H9 (cell line): Measurements from ENCODE around the gene S1PR2. TPM values are rescaled to one million over a fixed set of nuclear protein-coding genes. Genes with fewer than 3 reads are reported as not detected.

Experiments used
- DNase-seq: peaks from one replicate; pipeline ENCODE4 v3.0.0-alpha.2; 2017
- H2AFZ ChIP-seq: one replicate; pipeline ENCODE4 v1.6.1; 2013; ENCODE audit warnings: mild to moderate bottlenecking, low read length, control low read depth, moderate library complexity
- H2AK5ac ChIP-seq: 2 replicates; pipeline ENCODE4 v1.6.1; 2013; ENCODE audit warnings: low read length, control low read depth, mixed read lengths; ENCODE audit not compliant: insufficient read length
- H2BK120ac ChIP-seq: one replicate; pipeline ENCODE4 v1.6.1; 2013; ENCODE audit warnings: low read depth, mild to moderate bottlenecking, low read length, control low read depth, inconsistent platforms; ENCODE audit not compliant: poor library complexity, severe bottlenecking
- H2BK12ac ChIP-seq: 2 replicates; pipeline ENCODE4 v1.6.1; 2013; ENCODE audit warnings: low read length, control low read depth, mixed read lengths, low read depth; ENCODE audit not compliant: insufficient read length
- H2BK15ac ChIP-seq: 2 replicates; pipeline ENCODE4 v1.6.1; 2013; ENCODE audit warnings: low read depth, low read length, control low read depth
- H2BK20ac ChIP-seq: one replicate; pipeline ENCODE4 v1.6.1; 2013; ENCODE audit warnings: low read depth, mild to moderate bottlenecking, low read length, control low read depth, inconsistent platforms; ENCODE audit not compliant: poor library complexity, severe bottlenecking
- H2BK5ac ChIP-seq: 2 replicates; pipeline ENCODE4 v1.6.1; 2013; ENCODE audit warnings: low read length, control low read depth, mixed read lengths; ENCODE audit not compliant: insufficient read length
- H3K14ac ChIP-seq: 2 replicates; pipeline ENCODE4 v1.6.1; 2013; ENCODE audit warnings: low read length, control low read depth; ENCODE audit not compliant: insufficient read depth
- H3K18ac ChIP-seq: 2 replicates; pipeline ENCODE4 v1.6.1; 2013; ENCODE audit warnings: low read depth, mild to moderate bottlenecking, mixed read lengths, low read length, control low read depth; ENCODE audit not compliant: insufficient read length
- H3K23ac ChIP-seq: 2 replicates; pipeline ENCODE4 v1.6.1; 2013; ENCODE audit warnings: low read length, control low read depth, mixed read lengths, low read depth; ENCODE audit not compliant: insufficient read length
- H3K23me2 ChIP-seq: 2 replicates; pipeline ENCODE4 v1.6.1; 2013; ENCODE audit warnings: low read depth, mild to moderate bottlenecking, mixed read lengths, low read length, control low read depth; ENCODE audit not compliant: insufficient read length, poor library complexity, severe bottlenecking
- H3K27ac ChIP-seq: 2 replicates; pipeline ENCODE4 v1.5.1; 2013; ENCODE audit warnings: low read length, control low read depth, mixed read lengths, low read depth; ENCODE audit not compliant: insufficient read length
- H3K27me3 ChIP-seq: 2 replicates; pipeline ENCODE4 v1.6.1; 2013; ENCODE audit warnings: low read length, control low read depth, inconsistent platforms; ENCODE audit not compliant: insufficient read depth
- H3K4ac ChIP-seq: 2 replicates; pipeline ENCODE4 v1.6.1; 2013; ENCODE audit warnings: low read depth, mild to moderate bottlenecking, control low read depth, inconsistent platforms, low read length, moderate library complexity
- H3K4me1 ChIP-seq: 2 replicates; pipeline ENCODE4 v1.6.1; 2013; ENCODE audit warnings: low read length, control low read depth, inconsistent platforms; ENCODE audit not compliant: insufficient read depth
- H3K4me2 ChIP-seq: 2 replicates; pipeline ENCODE4 v1.6.1; 2013; ENCODE audit warnings: low read length, control low read depth, mixed read lengths; ENCODE audit not compliant: insufficient read length, insufficient read depth
- H3K56ac ChIP-seq: 2 replicates; pipeline ENCODE4 v1.6.1; 2013; ENCODE audit warnings: low read depth, mild to moderate bottlenecking, mixed read lengths, low read length, control low read depth; ENCODE audit not compliant: insufficient read length
- H3K79me1 ChIP-seq: 2 replicates; pipeline ENCODE4 v1.6.1; 2013; ENCODE audit warnings: low read depth, mild to moderate bottlenecking, moderate library complexity, low read length, control low read depth, inconsistent platforms; ENCODE audit not compliant: insufficient read depth, poor library complexity, severe bottlenecking
- H3K79me2 ChIP-seq: 2 replicates; pipeline ENCODE4 v1.6.1; 2013; ENCODE audit warnings: low read length, control low read depth, inconsistent platforms; ENCODE audit not compliant: insufficient read depth
- H3K9ac ChIP-seq: 2 replicates; pipeline ENCODE4 v1.6.1; 2013; ENCODE audit warnings: low read length, control low read depth, mixed read lengths; ENCODE audit not compliant: insufficient read length; ENCODE audit errors: extremely low read depth
- H3K9me3 ChIP-seq: one replicate; pipeline ENCODE4 v1.6.1; 2013; ENCODE audit warnings: low read depth, low read length, inconsistent platforms; ENCODE audit not compliant: control insufficient read depth
- H3T11ph ChIP-seq: one replicate; pipeline ENCODE4 v1.6.1; 2013; ENCODE audit warnings: mild to moderate bottlenecking, low read length, control low read depth, inconsistent platforms
- H4K20me1 ChIP-seq: one replicate; pipeline ENCODE4 v1.6.1; 2013; ENCODE audit not compliant: control insufficient read depth, insufficient read length, insufficient read depth
- H4K5ac ChIP-seq: 2 replicates; pipeline ENCODE4 v1.6.1; 2013; ENCODE audit warnings: low read depth, mild to moderate bottlenecking, mixed read lengths, low read length, control low read depth; ENCODE audit not compliant: insufficient read length
- H4K8ac ChIP-seq: replicated peaks from 2 replicates; pipeline ENCODE4 v1.6.1; 2013; ENCODE audit warnings: low read length, control low read depth, mixed read lengths, low read depth; ENCODE audit not compliant: insufficient read length
- H4K91ac ChIP-seq: 2 replicates; pipeline ENCODE4 v1.6.1; 2013; ENCODE audit warnings: low read depth, mild to moderate bottlenecking, moderate library complexity, mixed read lengths, low read length, control low read depth; ENCODE audit not compliant: insufficient read length
- H3K27ac Mint-ChIP-seq, 3 experiments: 2 replicates in 2 of 3; 3 replicates in 1 of 3; pipeline ENCODE4 v1.8.0; 2020 to 2021; ENCODE audit warnings: mixed read lengths in 3 of 3, mild to moderate bottlenecking in 1 of 3, moderate library complexity in 1 of 3
- H3K27me3 Mint-ChIP-seq: 2 replicates; pipeline ENCODE4 v1.8.0; 2021; ENCODE audit warnings: low read depth, mild to moderate bottlenecking, moderate library complexity, mixed read lengths
- H3K36me3 Mint-ChIP-seq, 3 experiments: 2 replicates in 2 of 3; 3 replicates in 1 of 3; pipeline ENCODE4 v1.8.0; 2020 to 2021; ENCODE audit warnings: low read depth in 3 of 3, mixed read lengths in 3 of 3; ENCODE audit not compliant: insufficient read depth in 1 of 3
- H3K4me1 Mint-ChIP-seq, 2 experiments: 2 replicates each; pipeline ENCODE4 v1.8.0; 2020; ENCODE audit warnings: mixed read lengths in 2 of 2
- H3K4me3 Mint-ChIP-seq, 2 experiments: 2 replicates in 1 of 2; 3 replicates in 1 of 2; pipeline ENCODE4 v1.8.0; 2020 to 2021; ENCODE audit warnings: mild to moderate bottlenecking in 2 of 2, mixed read lengths in 2 of 2, moderate library complexity in 1 of 2
- H3K9me3 Mint-ChIP-seq, 2 experiments: 2 replicates in 1 of 2; 3 replicates in 1 of 2; pipeline ENCODE4 v1.8.0; 2020; ENCODE audit warnings: mild to moderate bottlenecking in 2 of 2, mixed read lengths in 2 of 2, moderate library complexity in 1 of 2
- WGBS: extraction: QIAGEN DNeasy Blood & Tissue Kit; methylation state at CpG from one replicate; pipeline ENCODE4 v1.1.7; 2013; ENCODE audit warnings: missing lambda C conversion rate, low lambda C conversion rate, mixed read lengths; ENCODE audit not compliant: insufficient read length; ENCODE audit errors: extremely low coverage; 5-methylcytosine and 5-hydroxymethylcytosine counted together
- total RNA-seq: library from RNA; stranded (reverse); gene quantifications from 2 replicates; pipeline ENCODE4 v1.2.1, GENCODE V29; 2021
- TF ChIP-seq, protein P1 (sequence below): fragments of 200-600 bp; sonication (generic); conservative IDR thresholded peaks from 3 replicates; pipeline ENCODE4 v1.8.0; 2021; ENCODE audit warnings: antibody characterized with exemption, mild to moderate bottlenecking

The S1PR2 gene
- total RNA-seq, 1 experiment from 2014 or later, result 11.5 TPM

DNA sequence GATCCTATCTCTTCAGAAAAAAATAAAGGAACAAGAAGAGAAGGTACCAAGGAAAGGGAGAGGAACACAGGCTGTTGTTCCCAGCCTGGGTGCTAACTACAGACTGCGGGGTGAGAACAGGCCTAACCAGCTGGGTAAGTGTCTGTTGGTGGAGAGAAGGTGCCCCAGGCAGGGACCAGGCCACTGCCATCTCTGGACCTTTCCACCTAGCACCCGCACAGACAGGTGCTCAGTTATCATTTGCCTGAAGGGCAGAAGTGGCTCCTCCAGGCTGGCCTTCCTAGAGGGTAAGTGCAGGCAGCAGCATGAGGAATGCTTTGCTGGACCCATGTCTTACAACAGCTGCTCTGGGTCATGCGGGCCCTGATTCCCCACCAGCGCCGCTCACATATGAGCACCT is 46.5 kb downstream of the S1PR2 start:
- Histone ChIP-seq H3K79me2 (peaks cover 31% of the 10 kb centered on the region), H3K9ac (no peak overlapping the region), H2BK5ac (no peak overlapping the region), H3K9me3 (no peaks in the 10 kb centered on the region), H4K91ac (no peak overlapping the region), H3K79me1 (peaks cover 5% of the 10 kb centered on the region), H3K4me1 (no peaks in the 10 kb centered on the region), H3K4me2 (no peak overlapping the region), H3K18ac (no peak overlapping the region), H2AK5ac (no peak overlapping the region), H2BK20ac (no peak overlapping the region), H3K23me2 (no peaks in the 10 kb centered on the region), H4K20me1 (no peaks in the 10 kb centered on the region), H2AFZ (no peak overlapping the region), H4K5ac (no peak overlapping the region), H3K56ac (no peak overlapping the region), H2BK15ac (no peak overlapping the region), H2BK120ac (no peak overlapping the region), H3K4ac (no peak overlapping the region), H4K8ac (no peak overlapping the region), H2BK12ac (no peak overlapping the region), H3K27me3 (no peaks in the 10 kb centered on the region), H3K23ac (no peak overlapping the region), H3T11ph (no peak overlapping the region), H3K27ac (no peak overlapping the region), H3K14ac (no peak overlapping the region)
- TF ChIP-seq, protein P1, sequence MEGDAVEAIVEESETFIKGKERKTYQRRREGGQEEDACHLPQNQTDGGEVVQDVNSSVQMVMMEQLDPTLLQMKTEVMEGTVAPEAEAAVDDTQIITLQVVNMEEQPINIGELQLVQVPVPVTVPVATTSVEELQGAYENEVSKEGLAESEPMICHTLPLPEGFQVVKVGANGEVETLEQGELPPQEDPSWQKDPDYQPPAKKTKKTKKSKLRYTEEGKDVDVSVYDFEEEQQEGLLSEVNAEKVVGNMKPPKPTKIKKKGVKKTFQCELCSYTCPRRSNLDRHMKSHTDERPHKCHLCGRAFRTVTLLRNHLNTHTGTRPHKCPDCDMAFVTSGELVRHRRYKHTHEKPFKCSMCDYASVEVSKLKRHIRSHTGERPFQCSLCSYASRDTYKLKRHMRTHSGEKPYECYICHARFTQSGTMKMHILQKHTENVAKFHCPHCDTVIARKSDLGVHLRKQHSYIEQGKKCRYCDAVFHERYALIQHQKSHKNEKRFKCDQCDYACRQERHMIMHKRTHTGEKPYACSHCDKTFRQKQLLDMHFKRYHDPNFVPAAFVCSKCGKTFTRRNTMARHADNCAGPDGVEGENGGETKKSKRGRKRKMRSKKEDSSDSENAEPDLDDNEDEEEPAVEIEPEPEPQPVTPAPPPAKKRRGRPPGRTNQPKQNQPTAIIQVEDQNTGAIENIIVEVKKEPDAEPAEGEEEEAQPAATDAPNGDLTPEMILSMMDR, result no peak
- Mint-ChIP-seq H3K4me3 (no peak overlapping the region), H3K27me3 (no peaks in the 10 kb centered on the region), H3K4me1 (no peaks in the 10 kb centered on the region), H3K27ac (peak overlapping the region; percentile 41 to 80 (median 66); a peak in 2 of 7 replicates), H3K9me3 (no peaks in the 10 kb centered on the region), H3K36me3 (peaks cover 17 to 54% (median 35%) of the 10 kb centered on the region in 3 experiments; a peak in 6 of 7 replicates)
- no peak for DNase-seq
- WGBS, result no CpG with 5 or more reads among the region's 5 CpGs
